K562 (cell line): ENCODE measurements around the gene SMIM35. TPM values are rescaled to one million over a fixed set of nuclear protein-coding genes. Genes with fewer than 3 reads are reported as not detected.

Source experiments
- CBFA2T2 ChIP-seq: fragments of 450-650 bp; conservative IDR thresholded peaks from 2 replicates; pipeline ENCODE4 v1.6.1; 2017; ENCODE audit warnings: mild to moderate bottlenecking
- CEBPB ChIP-seq: fragments of 450-650 bp; IDR thresholded peaks from 2 replicates; pipeline ENCODE4 v1.6.1; 2016; ENCODE audit warnings: missing genetic modification characterization, missing compliant biosample characterization
- EHMT2 ChIP-seq: fragments of 450-650 bp; IDR thresholded peaks from 2 replicates; pipeline ENCODE4 v1.6.1; 2018; ENCODE audit warnings: antibody characterized with exemption
- FOXJ2 ChIP-seq: fragments of 200-800 bp; sonication (Bioruptor generic); IDR thresholded peaks from 2 replicates; pipeline ENCODE4 v1.6.1; 2016; ENCODE audit warnings: missing genetic modification characterization, missing compliant biosample characterization
- HINFP ChIP-seq: fragments of 450-650 bp; conservative IDR thresholded peaks from 2 replicates; pipeline ENCODE4 v1.6.1; 2016; ENCODE audit warnings: missing genetic modification characterization, low read depth, mild to moderate bottlenecking, control low read depth, missing compliant biosample characterization
- HMBOX1 ChIP-seq: sonication (generic); IDR thresholded peaks from 2 replicates; pipeline ENCODE4 v1.6.1; 2016
- HMG20B ChIP-seq: fragments of 250-450 bp; sonication (Bioruptor Pico); IDR thresholded peaks from 2 replicates; pipeline ENCODE4 v1.5.0; 2021; ENCODE audit warnings: mild to moderate bottlenecking
- HOXB6 ChIP-seq: fragments of 250-450 bp; sonication (Bioruptor Pico); IDR thresholded peaks from 2 replicates; pipeline ENCODE4 v1.5.1; 2022; ENCODE audit warnings: mild to moderate bottlenecking, borderline replicate concordance
- MEF2A ChIP-seq: IDR thresholded peaks from 2 replicates; pipeline ENCODE4 v1.6.1; 2011; ENCODE audit warnings: low read depth, mild to moderate bottlenecking, low read length, moderate library complexity; ENCODE audit not compliant: control insufficient read depth
- MEF2D ChIP-seq: conservative IDR thresholded peaks from 2 replicates; pipeline ENCODE4 v1.6.1; 2016; ENCODE audit warnings: low read depth, missing genetic modification characterization, missing compliant biosample characterization
- PHB ChIP-seq: fragments of 250-450 bp; sonication (Bioruptor Pico); IDR thresholded peaks from 2 replicates; pipeline ENCODE4 v1.5.0; 2021
- TFAM ChIP-seq: fragments of 250-450 bp; sonication (Bioruptor Pico); conservative IDR thresholded peaks from 2 replicates; pipeline ENCODE4 v1.5.0; 2021; ENCODE audit warnings: mild to moderate bottlenecking, moderate library complexity
- USF2 ChIP-seq: sonication (generic); formaldehyde crosslinking; IDR thresholded peaks from 2 replicates; pipeline ENCODE4 v1.5.0; 2020; ENCODE audit warnings: missing genetic modification reagents
- ZBTB12 ChIP-seq: fragments of 250-450 bp; sonication (Bioruptor Pico); IDR thresholded peaks from 2 replicates; pipeline ENCODE4 v1.4.0; 2020
- ZBTB40 ChIP-seq, 2 experiments: fragments of 450-650 bp in 1 of 2; sonication (generic) in 1 of 2; formaldehyde crosslinking in 1 of 2; IDR thresholded peaks; 2 replicates each; pipeline versions ENCODE4 v1.7.1 to v1.9.0; 2016 to 2022; ENCODE audit warnings: inconsistent platforms in 1 of 2, mild to moderate bottlenecking in 1 of 2, missing genetic modification reagents in 1 of 2
- polyA plus RNA-seq, 8 experiments: library from polyadenylated mRNA; depleted of rRNA in 4 of 8; stranded (reverse) in 5 of 8; unstranded in 3 of 8; fragments of >200 nt; fragmentation: Nextera tagmentation in 2 of 8; fragmentation: Illumina TruSeq in 1 of 8; extraction: Ambion mirVana in 2 of 8; extraction: Trizol in 1 of 8; gene quantifications; 2 replicates each; pipeline versions ENCODE4 v1.2.1 to v1.2.3, GENCODE V29; 2011 to 2014; ENCODE audit warnings: inconsistent platforms in 1 of 8, missing spikeins in 1 of 8
- total RNA-seq, 7 experiments: library from RNA; depleted of rRNA in 6 of 7; stranded (reverse); fragments of >200 nt in 6 of 7; fragmentation: Illumina TruSeq in 2 of 7; extraction: Trizol in 2 of 7; gene quantifications; 2 replicates each; pipeline versions ENCODE4 v1.2.1 to v1.2.3, GENCODE V29; 2011 to 2021; ENCODE audit warnings: low replicate concordance in 1 of 7

The SMIM35 gene
- total and polyA plus RNA-seq, 9 of the 15 experiments (the other 6 are each of a cell fraction or from before 2014, with no cell fraction given), result 0.03 TPM; not detected in 7

- TF ChIP-seq PHB (CRISPR knock-in tag) (no peak), HMG20B (CRISPR knock-in tag) (no peak), CEBPB (tag) (no peak), HMBOX1 (no peak), ZBTB12 (no peak), MEF2D (tag) (no peak), HOXB6 (CRISPR knock-in tag) (no peak), ZBTB40 (IDR thresholded peaks at IDR 0.05) (no peak), ZBTB40 (CRISPR knock-in tag; IDR thresholded peaks at IDR 0.05) (no peak), TFAM (CRISPR knock-in tag) (no peak), EHMT2 (no peak), HINFP (tag) (no peak), FOXJ2 (no peak), USF2 (CRISPR knock-in tag) (no peak), MEF2A (no peak), CBFA2T2 (no peak)
Observed at GRCh38 chr11:118060869-118061268, 25.9 kb downstream of the SMIM35 start (continued).
